OCI-LY7 (cell line): Measurements from ENCODE around the gene KANSL1. TPM values are rescaled to one million over a fixed set of nuclear protein-coding genes. Genes with fewer than 3 reads are reported as not detected.

Experiments
- BruUV-seq: library from RNA; stranded (reverse); fragments of 400-500 nt; replicated peaks from 2 replicates; lab custom pipeline; 2021; lab: Mats Ljungman, UMichigan
- CTCF ChIA-PET: fragments of 300-600 bp; sonication (Branson Sonifier 250); formaldehyde crosslinking; loops from one replicate; lab custom pipeline; 2022; ENCODE audit warnings: antibody characterized with exemption; ENCODE audit not compliant: unreplicated experiment; lab: Charles Lee
- POLR2A ChIA-PET: fragments of 300-600 bp; sonication (Branson Sonifier 250); formaldehyde crosslinking; loops from one replicate; lab custom pipeline; 2022; ENCODE audit warnings: antibody characterized with exemption; lab: Charles Lee
- DNase-seq: peaks from one replicate; pipeline ENCODE4 v3.0.0-alpha.2; 2015; ENCODE audit warnings: low spot score
- H2AFZ ChIP-seq: fragments of 200-600 bp; sonication (generic), shearing (Covaris generic); 2 replicates; pipeline ENCODE4 v1.6.1; 2014; ENCODE audit warnings: mild to moderate bottlenecking, antibody characterized with exemption, low read length, moderate library complexity
- H3K27ac ChIP-seq: fragments of 200-600 bp; sonication (generic); 2 replicates; pipeline ENCODE4 v1.5.1; 2014; ENCODE audit warnings: mixed run types, low read depth, mild to moderate bottlenecking, moderate library complexity, low read length, inconsistent platforms; ENCODE audit not compliant: poor library complexity, severe bottlenecking
- H3K36me3 ChIP-seq: fragments of 200-600 bp; sonication (generic); 2 replicates; pipeline ENCODE4 v1.6.1; 2014; ENCODE audit warnings: mild to moderate bottlenecking, antibody characterized with exemption, low read length, moderate library complexity, mixed read lengths; ENCODE audit not compliant: insufficient read depth
- H3K4me1 ChIP-seq: fragments of 200-600 bp; sonication (generic); 2 replicates; pipeline ENCODE4 v1.5.1; 2014; ENCODE audit warnings: mild to moderate bottlenecking, low read length; ENCODE audit not compliant: insufficient read depth, poor library complexity, severe bottlenecking
- H3K4me2 ChIP-seq: fragments of 200-600 bp; sonication (generic); 2 replicates; pipeline ENCODE4 v1.6.1; 2014; ENCODE audit warnings: mild to moderate bottlenecking, low read length
- H3K4me3 ChIP-seq: fragments of 200-600 bp; sonication (generic); 2 replicates; pipeline ENCODE4 v1.5.1; 2014; ENCODE audit warnings: mild to moderate bottlenecking, low read depth, low read length; ENCODE audit not compliant: poor library complexity, severe bottlenecking
- H3K79me2 ChIP-seq: fragments of 200-600 bp; sonication (generic); 2 replicates; pipeline ENCODE4 v1.6.1; 2016; ENCODE audit warnings: low read depth, mild to moderate bottlenecking, low read length, moderate library complexity, mixed read lengths; ENCODE audit not compliant: insufficient read depth
- H3K9me2 ChIP-seq: fragments of 200-600 bp; sonication (generic); 2 replicates; pipeline ENCODE4 v1.6.1; 2016; ENCODE audit warnings: mild to moderate bottlenecking, low read length, mixed read lengths; ENCODE audit not compliant: insufficient read depth
- H3K9me3 ChIP-seq: fragments of 200-600 bp; sonication (generic); 2 replicates; pipeline ENCODE4 v1.6.1; 2014; ENCODE audit warnings: mild to moderate bottlenecking, mixed run types, low read length, mixed read lengths
- H4K20me1 ChIP-seq: fragments of 200-600 bp; sonication (generic); 2 replicates; pipeline ENCODE4 v1.6.1; 2014; ENCODE audit warnings: mild to moderate bottlenecking, antibody characterized with exemption, low read length, moderate library complexity, mixed read lengths; ENCODE audit not compliant: insufficient read depth
- EZH2phosphoT487 ChIP-seq: fragments of 200-600 bp; sonication (generic); IDR thresholded peaks from 2 replicates; pipeline ENCODE4 v1.6.1; 2018; ENCODE audit warnings: low read depth, borderline replicate concordance, mild to moderate bottlenecking, mixed run types, antibody characterized with exemption, low read length, moderate library complexity, mixed read lengths
- intact Hi-C: fragments of 100-400 bp; cut with micrococcal nuclease; formaldehyde crosslinking; loops from one replicate; pipeline ENCODE4 v1.10.0; 2022; ENCODE audit not compliant: unreplicated experiment
- total RNA-seq, 2 experiments: library from RNA; depleted of rRNA in 1 of 2; stranded (reverse); fragments of >200 nt in 1 of 2; shearing (Covaris generic) in 1 of 2; gene quantifications; 2 replicates each; pipeline ENCODE4 v1.2.3, GENCODE V29; 2014 to 2022
- TF ChIP-seq, protein P1 (sequence below): fragments of 200-600 bp; sonication (generic); conservative IDR thresholded peaks from 2 replicates; pipeline ENCODE4 v1.5.1; 2014; ENCODE audit warnings: mild to moderate bottlenecking, antibody characterized with exemption, low read length, moderate library complexity, mixed read lengths

The KANSL1 gene
- total RNA-seq, 2 experiments from 2014 or later = 96.9 to 129 TPM

GRCh38 chr17:46162866-46163265 is 30.4 kb downstream of the KANSL1 start:
- intact Hi-C loops = no loop called here
- no TSS peak for BruUV-seq
- Histone ChIP-seq H4K20me1 (peaks cover 52% of the 10 kb centered on the region), H3K9me3 (no peaks in the 10 kb centered on the region), H3K27ac (no peak overlapping the region), H3K4me1 (peaks cover 68% of the 10 kb centered on the region), H3K79me2 (peaks cover 97% of the 10 kb centered on the region), H3K4me3 (no peak overlapping the region), H3K9me2 (no peaks in the 10 kb centered on the region), H3K36me3 (peaks cover 72% of the 10 kb centered on the region), H2AFZ (no peak overlapping the region), H3K4me2 (no peak overlapping the region)
- ChIA-PET CTCF (no interaction called here), POLR2A (interaction anchor here (0.7 to 1.7 kb wide), 5 partner anchors 10 to 1167 kb away, joined by 3 to 5 read pairs (median 3); no protein-coding TSS in a partner anchor)
- no peak for DNase-seq
- TF ChIP-seq, protein P1, sequence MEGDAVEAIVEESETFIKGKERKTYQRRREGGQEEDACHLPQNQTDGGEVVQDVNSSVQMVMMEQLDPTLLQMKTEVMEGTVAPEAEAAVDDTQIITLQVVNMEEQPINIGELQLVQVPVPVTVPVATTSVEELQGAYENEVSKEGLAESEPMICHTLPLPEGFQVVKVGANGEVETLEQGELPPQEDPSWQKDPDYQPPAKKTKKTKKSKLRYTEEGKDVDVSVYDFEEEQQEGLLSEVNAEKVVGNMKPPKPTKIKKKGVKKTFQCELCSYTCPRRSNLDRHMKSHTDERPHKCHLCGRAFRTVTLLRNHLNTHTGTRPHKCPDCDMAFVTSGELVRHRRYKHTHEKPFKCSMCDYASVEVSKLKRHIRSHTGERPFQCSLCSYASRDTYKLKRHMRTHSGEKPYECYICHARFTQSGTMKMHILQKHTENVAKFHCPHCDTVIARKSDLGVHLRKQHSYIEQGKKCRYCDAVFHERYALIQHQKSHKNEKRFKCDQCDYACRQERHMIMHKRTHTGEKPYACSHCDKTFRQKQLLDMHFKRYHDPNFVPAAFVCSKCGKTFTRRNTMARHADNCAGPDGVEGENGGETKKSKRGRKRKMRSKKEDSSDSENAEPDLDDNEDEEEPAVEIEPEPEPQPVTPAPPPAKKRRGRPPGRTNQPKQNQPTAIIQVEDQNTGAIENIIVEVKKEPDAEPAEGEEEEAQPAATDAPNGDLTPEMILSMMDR = no peak
- no peak for TF ChIP-seq EZH2phosphoT487

DNA sequence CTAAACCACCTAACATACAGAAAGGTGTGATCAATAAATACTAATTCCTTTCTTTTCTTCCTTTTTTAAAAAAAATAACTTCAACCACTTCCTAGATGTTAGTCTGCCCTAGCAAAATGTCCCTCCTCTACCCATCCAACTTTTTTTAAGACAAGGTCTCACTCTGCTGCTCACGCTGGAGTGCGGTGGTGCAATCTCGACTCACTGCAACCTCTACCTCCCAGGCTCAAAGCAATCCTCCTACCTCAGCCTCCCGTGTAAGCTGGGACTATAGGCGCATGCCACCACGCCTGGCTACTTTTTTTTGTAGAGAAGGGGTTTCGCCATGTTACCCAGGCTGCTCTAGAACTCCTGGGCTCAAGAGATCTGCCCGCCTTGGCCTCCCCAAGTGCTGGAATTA is 33.1 kb downstream of the KANSL1 start:
- intact Hi-C loops = no loop called here
- Histone ChIP-seq H3K4me1 (peaks cover 81% of the 10 kb centered on the region), H3K4me2 (no peak overlapping the region), H3K9me3 (no peaks in the 10 kb centered on the region), H2AFZ (no peak overlapping the region), H3K36me3 (peaks cover 54% of the 10 kb centered on the region), H4K20me1 (peaks cover 58% of the 10 kb centered on the region), H3K4me3 (no peak overlapping the region), H3K79me2 (peaks cover 99% of the 10 kb centered on the region), H3K9me2 (no peaks in the 10 kb centered on the region), H3K27ac (no peak overlapping the region)
- DNase-seq = no peak
- ChIA-PET CTCF (no interaction called here), POLR2A (interaction anchor here (0.5 to 1.6 kb wide), 5 partner anchors 9 to 42 kb away, joined by 3 to 5 read pairs (median 3); no protein-coding TSS in a partner anchor)
- TF ChIP-seq EZH2phosphoT487 = no peak
- TF ChIP-seq, protein P1 = no peak
- BruUV-seq = no TSS peak

DNA sequence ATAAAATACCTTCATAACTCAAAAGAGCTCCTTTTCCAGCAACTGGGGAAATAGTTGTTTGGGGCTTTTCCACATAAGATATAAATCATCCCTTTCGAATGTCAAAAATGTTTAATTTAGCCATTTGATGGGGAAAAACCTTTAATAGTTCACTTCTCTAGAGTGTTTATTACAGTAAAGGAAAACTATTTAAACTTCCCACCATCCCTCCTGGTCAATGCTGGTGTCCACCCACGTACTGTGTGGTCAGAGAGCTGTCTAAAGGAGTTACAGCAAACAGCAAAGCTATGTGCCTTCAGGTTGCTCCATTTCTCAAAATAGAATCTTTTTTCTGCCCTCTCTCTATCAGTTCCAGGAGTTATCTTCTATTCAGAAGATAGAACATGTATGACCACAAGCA is 33.5 kb downstream of the KANSL1 start:
- TF ChIP-seq, protein P1 = no peak
- TF ChIP-seq EZH2phosphoT487 = no peak
- H3K27ac ChIP-seq = no peak overlapping the region
- BruUV-seq = no TSS peak

More for the DNA sequence above, 33.5 kb downstream of the KANSL1 start:
- Histone ChIP-seq H2AFZ (no peak overlapping the region), H4K20me1 (peaks cover 55% of the 10 kb centered on the region), H3K36me3 (peaks cover 51% of the 10 kb centered on the region), H3K9me2 (no peaks in the 10 kb centered on the region), H3K4me1 (peaks cover 83% of the 10 kb centered on the region), H3K9me3 (no peaks in the 10 kb centered on the region), H3K79me2 (peaks cover 100% of the 10 kb centered on the region), H3K4me2 (no peak overlapping the region), H3K4me3 (no peak overlapping the region)
- no peak for DNase-seq
- intact Hi-C loops = no loop called here
- ChIA-PET CTCF (no interaction called here), POLR2A (interaction anchor here (1.0 to 1.6 kb wide), 2 partner anchors 9 to 13 kb away, joined by 3 read pairs; no protein-coding TSS in a partner anchor)
